ENCODE data around the gene EIF4A3. TPM values are rescaled to one million over a fixed set of nuclear protein-coding genes. Genes with fewer than 3 reads are reported as not detected.

EIF4A3 gene
- total RNA-seq, 3 donors from 2014 or later (not counting 1 experiment from before 2014, with no cell fraction given): 86.2 to 88.6 (median 88.0) TPM

DNA sequence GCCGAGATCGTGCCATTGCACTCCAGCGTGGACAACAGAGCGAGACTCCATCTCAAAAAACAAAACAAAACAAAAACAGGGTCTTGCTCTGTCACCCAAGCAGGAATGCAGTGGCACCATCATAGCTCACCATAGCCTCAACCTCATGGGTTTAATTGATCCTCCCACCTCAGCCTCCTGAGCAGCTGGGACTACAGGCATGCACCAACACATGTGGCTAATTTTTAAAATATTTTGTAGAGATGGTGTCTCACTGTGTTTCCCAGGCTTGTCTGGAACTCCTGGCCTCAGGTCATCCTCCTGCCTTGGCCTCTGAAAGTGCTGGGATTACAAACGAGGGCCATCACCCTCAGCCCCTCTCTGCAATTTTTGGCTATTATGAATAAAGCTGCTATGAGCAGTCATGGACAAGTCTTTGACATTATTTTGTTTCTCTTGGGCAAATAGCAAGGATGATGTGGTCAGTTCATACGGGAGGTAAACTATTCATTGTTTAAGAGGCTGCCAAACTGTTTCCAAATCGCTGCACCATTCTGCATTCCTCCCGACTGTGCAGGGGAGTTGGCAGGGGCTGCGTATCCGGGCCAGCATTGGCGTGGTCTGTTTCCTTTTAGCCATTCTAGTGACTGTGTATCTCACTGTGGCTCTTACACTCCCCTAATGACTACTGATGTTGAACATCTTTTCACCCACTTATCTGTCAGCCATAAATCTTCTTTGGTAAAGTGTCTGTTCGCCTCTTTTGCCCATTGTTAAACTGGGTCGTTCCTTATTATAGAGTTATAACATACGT lies 21.1 kb downstream of the EIF4A3 start:
- no peak overlapping the region for H3K27ac ChIP-seq (ENCODE audit: low read length)
- no peaks in the 10 kb centered on the region for H3K4me1 ChIP-seq (ENCODE audit: control insufficient read depth, insufficient read depth, low read length)
- H3K27me3 ChIP-seq (ENCODE audit: control insufficient read depth, insufficient read depth, low read length): no peaks in the 10 kb centered on the region
- no peak overlapping the region for H3K27ac Mint-ChIP-seq
- ATAC-seq (no peak), DNase-seq (no peak)
- no peak overlapping the region for H3K4me3 ChIP-seq (ENCODE audit: low read length)
- H3K4me1 Mint-ChIP-seq: no peaks in the 10 kb centered on the region
- TF ChIP-seq CTCF (IDR thresholded peaks at IDR 0.05): no peak
- no peaks in the 10 kb centered on the region for H3K36me3 Mint-ChIP-seq
- intact Hi-C loops (cut with micrococcal nuclease): no loop called here
- H3K9me3 Mint-ChIP-seq: no peaks in the 10 kb centered on the region
- no peak overlapping the region for H3K4me3 Mint-ChIP-seq
- H3K27me3 Mint-ChIP-seq (ENCODE audit: low read depth in 2 of 2): peaks cover 4 to 27% of the 10 kb centered on the region in 2 donors
- 85% methylated on average over 14 of the region's 14 CpGs for WGBS (ENCODE audit: insufficient coverage)
- H3K9me3 ChIP-seq (ENCODE audit: control insufficient read depth, insufficient read depth, low read length): no peaks in the 10 kb centered on the region
- no peaks in the 10 kb centered on the region for H3K36me3 ChIP-seq (ENCODE audit: control insufficient read depth, insufficient read depth, low read length)

- H3K27me3 Mint-ChIP-seq (ENCODE audit: low read depth in 2 of 2): peaks cover 4 to 26% of the 10 kb centered on the region in 2 donors
- H3K27ac Mint-ChIP-seq: no peak overlapping the region
- DNase-seq (no peak), ATAC-seq (no peak)
- H3K4me3 ChIP-seq (ENCODE audit: low read length): no peak overlapping the region
- TF ChIP-seq CTCF (IDR thresholded peaks at IDR 0.05): no peak
- no peak overlapping the region for H3K4me3 Mint-ChIP-seq
- H3K27ac ChIP-seq (ENCODE audit: low read length): no peak overlapping the region
- no peaks in the 10 kb centered on the region for H3K4me1 ChIP-seq (ENCODE audit: control insufficient read depth, insufficient read depth, low read length)
- H3K4me1 Mint-ChIP-seq: no peaks in the 10 kb centered on the region
- H3K27me3 ChIP-seq (ENCODE audit: control insufficient read depth, insufficient read depth, low read length): no peaks in the 10 kb centered on the region
- no peaks in the 10 kb centered on the region for H3K36me3 ChIP-seq (ENCODE audit: control insufficient read depth, insufficient read depth, low read length)
- intact Hi-C loops (cut with micrococcal nuclease): no loop called here
- WGBS (ENCODE audit: insufficient coverage): 88% methylated on average over 14 of the region's 15 CpGs
- no peaks in the 10 kb centered on the region for H3K9me3 ChIP-seq (ENCODE audit: control insufficient read depth, insufficient read depth, low read length)
- H3K36me3 Mint-ChIP-seq: no peaks in the 10 kb centered on the region
- H3K9me3 Mint-ChIP-seq: no peaks in the 10 kb centered on the region
These were observed 22.5 kb downstream of the EIF4A3 start for GRCh38 chr17:80124351-80124981.

DNA sequence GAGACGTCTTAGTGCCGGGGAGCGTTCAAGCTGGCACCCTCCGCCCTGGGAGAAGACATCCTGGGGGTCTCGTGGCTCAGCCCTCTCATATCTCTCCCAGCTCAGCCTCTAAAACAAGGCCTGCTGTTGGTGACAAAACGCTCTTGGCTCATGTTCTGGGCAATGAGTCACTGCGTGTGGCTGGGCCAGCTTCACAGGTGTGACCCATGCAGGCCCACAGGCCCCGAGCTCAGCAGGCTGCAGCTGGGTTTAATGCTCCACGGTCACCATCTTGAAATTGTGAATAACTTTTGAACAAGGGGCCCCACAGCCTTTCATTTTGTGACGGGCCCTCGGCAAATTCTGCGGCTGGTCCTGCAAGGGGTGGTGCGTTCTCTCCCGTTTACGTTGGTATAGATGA lies 23.1 kb downstream of the EIF4A3 start:
- no peaks in the 10 kb centered on the region for H3K36me3 Mint-ChIP-seq
- intact Hi-C loops (cut with micrococcal nuclease): no loop called here

More for the DNA sequence above, 23.1 kb downstream of the EIF4A3 start:
- no peak overlapping the region for H3K4me3 Mint-ChIP-seq
- H3K27me3 ChIP-seq (ENCODE audit: control insufficient read depth, insufficient read depth, low read length): no peaks in the 10 kb centered on the region
- H3K36me3 ChIP-seq (ENCODE audit: control insufficient read depth, insufficient read depth, low read length): no peaks in the 10 kb centered on the region
- peaks cover 4 to 20% of the 10 kb centered on the region in 2 donors for H3K27me3 Mint-ChIP-seq (ENCODE audit: low read depth in 2 of 2)
- H3K4me1 ChIP-seq (ENCODE audit: control insufficient read depth, insufficient read depth, low read length): no peaks in the 10 kb centered on the region
- no peaks in the 10 kb centered on the region for H3K4me1 Mint-ChIP-seq
- no peak for TF ChIP-seq CTCF (IDR thresholded peaks at IDR 0.05)
- DNase-seq (no peak), ATAC-seq (no peak)
- H3K9me3 ChIP-seq (ENCODE audit: control insufficient read depth, insufficient read depth, low read length): no peaks in the 10 kb centered on the region
- no peaks in the 10 kb centered on the region for H3K9me3 Mint-ChIP-seq
- no peak overlapping the region for H3K4me3 ChIP-seq (ENCODE audit: low read length)
- WGBS (ENCODE audit: insufficient coverage): 87% methylated on average over 15 of the region's 15 CpGs
- no peak overlapping the region for H3K27ac Mint-ChIP-seq
- no peak overlapping the region for H3K27ac ChIP-seq (ENCODE audit: low read length)
